GM18873 (cell line): ENCODE measurements around the gene PHTF2.

ENCODE experiments used
- ATAC-seq: cut with Tn5 transposase; IDR thresholded peaks from one replicate; pipeline ENCODE4 v1.9.1; 2021; ENCODE audit warnings: mild to moderate bottlenecking, moderate library complexity, moderate number of reproducible peaks; ENCODE audit not compliant: unreplicated experiment, low FRiP score

PHTF2 gene

GRCh38 chr7:77791956-77792355 lies 6.6 kb upstream of the PHTF2 start:
- ATAC-seq, result no peak

- ATAC-seq, result no peak
Observed at GRCh38 chr7:77794000-77794399, 4.6 kb upstream of the PHTF2 start.

DNA sequence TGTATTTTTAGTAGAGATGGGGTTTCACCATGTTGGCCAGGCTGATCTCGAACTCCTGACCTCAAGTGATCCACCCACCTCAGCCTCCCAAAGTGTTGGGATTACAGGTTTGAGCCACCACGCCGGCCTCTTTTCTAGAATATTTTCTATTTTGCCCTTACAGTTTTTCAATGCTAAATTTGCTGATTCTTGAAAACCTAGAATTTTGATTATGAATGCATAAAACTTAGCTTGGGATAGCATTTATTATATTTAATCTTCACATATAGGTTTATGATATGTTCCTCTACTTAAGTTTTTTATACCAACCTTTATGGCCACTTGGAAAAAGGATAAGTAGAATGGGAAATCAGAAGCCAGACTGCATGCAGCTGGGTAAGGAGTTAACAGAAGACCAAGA lies 2.5 kb upstream of the PHTF2 start:
- no peak for ATAC-seq

GRCh38 chr7:77796960-77797359 lies 1.6 kb upstream of the PHTF2 start:
- ATAC-seq, result no peak

- peak; percentile 23 for ATAC-seq
Observed at GRCh38 chr7:77797734-77798393, 709 bp upstream of the PHTF2 start.

- ATAC-seq, result no peak
Observed at GRCh38 chr7:77799078-77799964, 748 bp downstream of the PHTF2 start.

GRCh38 chr7:77800158-77800557 lies 1.6 kb downstream of the PHTF2 start:
- no peak for ATAC-seq

GRCh38 chr7:77800730-77801129 lies 2.2 kb downstream of the PHTF2 start:
- ATAC-seq, result no peak

GRCh38 chr7:77802557-77803405 lies 4.2 kb downstream of the PHTF2 start:
- ATAC-seq, result no peak

- no peak for ATAC-seq
Observed at GRCh38 chr7:77806425-77806824, 7.9 kb downstream of the PHTF2 start.

DNA sequence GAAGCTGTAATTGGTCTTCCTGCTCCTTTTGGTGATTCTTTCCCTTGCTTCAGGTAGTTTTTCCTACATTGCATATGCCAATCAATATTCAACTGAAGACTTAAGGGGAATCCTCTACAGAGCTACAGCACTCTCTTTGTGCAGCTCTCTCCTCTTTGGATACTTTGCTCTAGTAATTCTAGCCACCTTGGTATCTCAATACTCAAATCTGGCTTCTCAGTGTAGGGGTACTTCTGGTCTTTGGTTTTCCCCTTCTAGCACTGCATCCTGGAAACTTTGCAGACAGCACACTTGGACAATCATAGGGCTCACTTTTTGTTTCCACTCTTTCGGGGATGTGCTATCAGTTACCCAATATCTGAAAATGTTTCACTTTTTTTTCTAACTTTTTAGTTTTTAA lies 9.9 kb downstream of the PHTF2 start:
- no peak for ATAC-seq

DNA sequence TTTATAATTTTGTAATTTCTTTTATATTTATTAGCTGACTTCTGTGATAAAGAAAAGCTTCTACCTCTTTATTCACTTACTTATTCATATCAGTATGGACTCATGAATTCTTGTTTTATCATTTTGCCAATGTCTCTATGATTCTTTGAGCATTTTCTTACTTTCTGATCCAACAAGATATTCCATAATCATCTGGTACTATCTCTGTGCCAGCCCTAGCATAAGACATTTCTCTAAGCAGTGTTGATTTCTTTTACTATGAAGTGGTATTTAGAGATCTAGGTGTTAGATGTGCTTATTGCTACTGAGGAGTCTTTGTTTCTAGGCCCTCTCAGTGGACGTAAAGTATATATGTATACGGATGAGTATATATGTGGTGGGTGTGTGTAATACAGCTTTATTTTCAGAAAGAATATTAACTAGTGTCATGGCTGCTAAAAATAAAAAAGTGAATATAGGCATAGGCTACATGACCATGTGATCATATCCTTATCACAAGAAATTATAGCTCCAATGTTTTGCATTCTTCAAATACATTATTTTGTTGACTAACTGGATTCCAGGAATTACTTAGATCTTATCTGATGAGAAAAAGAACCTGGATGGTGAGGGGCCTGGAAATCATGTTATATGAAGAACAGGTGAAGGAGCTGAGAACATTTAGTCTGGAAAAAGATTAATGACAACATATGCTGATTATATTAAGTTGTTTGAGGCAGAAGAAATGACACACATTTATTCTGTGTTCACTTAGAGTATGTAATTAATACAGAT lies 13.1 kb downstream of the PHTF2 start:
- no peak for ATAC-seq

- ATAC-seq, result no peak
Observed at GRCh38 chr7:77812290-77812685, 13.7 kb downstream of the PHTF2 start.

DNA sequence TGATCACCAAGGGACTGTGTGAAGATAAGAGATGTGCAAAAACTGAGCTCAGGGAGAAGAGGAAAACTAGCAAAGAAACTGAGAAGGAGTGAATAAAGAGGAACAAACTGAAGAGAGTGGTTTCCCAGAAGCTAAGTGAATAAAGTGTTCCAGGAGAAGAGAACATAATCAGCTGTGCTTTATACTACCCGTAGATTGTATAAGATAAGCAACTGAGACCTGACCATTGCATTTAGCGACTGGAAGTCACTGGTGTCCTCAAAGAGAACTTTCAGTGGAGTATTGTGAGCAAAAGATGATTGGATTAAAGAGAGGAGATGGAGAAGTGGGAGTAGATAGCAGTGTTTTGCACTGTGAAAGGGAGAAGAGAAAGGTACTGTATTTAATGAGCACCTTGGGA lies 14.6 kb downstream of the PHTF2 start:
- no peak for ATAC-seq

DNA sequence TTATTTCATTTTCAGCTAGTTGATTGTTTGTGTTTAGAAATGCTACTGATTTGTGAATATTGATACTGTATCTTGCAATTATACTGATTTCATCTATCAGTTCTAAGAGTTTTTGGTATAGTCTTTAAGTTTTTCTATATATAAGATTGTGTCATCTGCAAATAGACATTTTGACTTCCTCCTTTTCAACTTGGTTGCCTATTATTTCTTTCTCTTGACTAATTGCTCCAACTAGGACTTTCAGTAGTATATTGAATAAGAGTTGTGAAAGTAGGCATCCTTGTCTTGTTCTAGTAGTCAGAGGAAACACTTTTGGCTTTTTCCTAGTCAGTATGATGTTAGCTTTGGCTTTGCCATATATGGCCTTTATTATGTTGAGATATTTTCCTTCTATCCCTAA lies 20.4 kb downstream of the PHTF2 start:
- no peak for ATAC-seq

DNA sequence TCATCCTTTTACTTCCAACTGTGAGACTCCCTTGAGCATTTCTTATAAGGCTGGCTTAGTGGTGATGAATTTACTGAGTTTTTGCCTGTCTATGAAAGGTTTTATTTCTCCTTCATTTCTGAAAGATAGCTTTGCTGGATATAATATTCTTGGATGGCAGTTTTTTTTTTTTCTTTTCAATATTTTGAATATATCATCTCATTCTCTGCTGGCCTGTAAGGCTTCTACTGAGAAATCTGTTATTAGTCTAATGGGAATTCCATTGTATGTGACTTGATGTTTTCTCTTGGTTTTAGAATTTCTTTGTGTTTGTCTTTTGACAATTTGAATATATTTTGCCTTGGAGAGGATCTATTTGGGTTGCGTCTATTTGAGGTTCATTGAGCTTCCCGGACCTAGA lies 22.4 kb downstream of the PHTF2 start:
- no peak for ATAC-seq

DNA sequence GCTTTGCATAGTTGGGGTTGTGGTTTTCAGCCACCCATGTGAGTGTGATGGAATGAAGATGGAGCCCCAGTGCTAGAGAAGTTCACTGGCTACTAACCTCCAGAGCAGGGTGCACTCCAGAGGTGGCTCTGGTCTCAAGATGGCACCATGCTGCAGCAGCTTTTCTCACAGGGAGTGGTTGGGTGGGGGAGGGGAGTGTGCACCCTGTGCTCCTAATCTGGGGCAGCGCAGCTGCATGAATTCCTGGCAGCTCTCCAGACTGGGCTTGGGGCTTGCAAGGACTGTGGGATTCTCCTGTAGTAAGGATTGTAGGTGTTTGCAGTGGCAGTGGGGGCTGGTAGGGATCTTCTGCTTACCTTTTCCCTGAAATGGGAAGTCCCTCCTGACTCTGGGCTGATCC lies 23.7 kb downstream of the PHTF2 start:
- no peak for ATAC-seq

- ATAC-seq, result no peak
Observed at GRCh38 chr7:77823787-77824186, 25.2 kb downstream of the PHTF2 start.

DNA sequence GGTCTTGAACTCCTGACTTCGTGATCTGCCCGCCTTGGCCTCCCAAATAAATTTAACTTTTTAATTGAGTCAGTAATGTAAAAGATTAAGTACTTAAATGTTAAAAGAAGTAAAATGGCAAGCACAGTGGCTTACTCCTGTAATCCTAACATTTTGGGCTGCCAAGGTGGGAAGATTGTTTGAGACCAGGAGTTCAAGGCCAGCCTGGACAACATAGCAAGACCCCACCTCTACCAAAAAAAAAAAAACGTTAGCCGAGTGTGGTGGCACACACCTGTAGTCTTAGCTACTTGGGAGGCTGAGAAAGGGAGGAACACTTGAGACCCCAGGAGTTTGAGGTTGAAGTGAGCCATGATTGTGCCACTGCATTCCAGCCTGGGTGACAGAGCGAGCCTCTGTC lies 26.1 kb downstream of the PHTF2 start:
- no peak for ATAC-seq

DNA sequence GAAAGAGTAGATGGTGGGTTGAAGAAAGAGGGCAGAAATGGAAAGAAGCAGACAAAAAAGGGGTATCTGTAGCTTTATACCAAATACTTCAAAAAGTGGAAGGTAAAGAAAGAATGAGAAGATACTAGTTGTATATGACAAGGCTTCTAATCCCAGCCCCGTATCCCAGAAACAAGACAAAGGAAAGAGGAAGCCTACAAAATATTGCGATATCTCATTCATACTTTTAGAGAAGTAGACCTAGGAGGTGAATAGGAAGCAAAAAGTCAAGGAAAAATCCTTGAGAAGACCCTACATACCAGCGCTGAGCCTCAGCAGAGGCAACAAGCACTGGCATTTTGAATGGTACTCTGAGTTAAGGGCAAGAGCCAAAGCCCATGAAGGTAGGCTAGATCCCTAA lies 26.6 kb downstream of the PHTF2 start:
- no peak for ATAC-seq
